NCI-H2196 treated with DMSO at 0.1 percent for 48 hours (cell line): ENCODE results near the gene INHBC.
A peak's percentile ranks its signal among the peaks of the same experiment; 100 is the strongest.

Experiments used
- DNase-seq: peaks from one replicate; lab custom pipeline; 2025; ENCODE audit not compliant: unreplicated experiment; lab: John Stamatoyannopoulos, UW

Gene INHBC

DNA sequence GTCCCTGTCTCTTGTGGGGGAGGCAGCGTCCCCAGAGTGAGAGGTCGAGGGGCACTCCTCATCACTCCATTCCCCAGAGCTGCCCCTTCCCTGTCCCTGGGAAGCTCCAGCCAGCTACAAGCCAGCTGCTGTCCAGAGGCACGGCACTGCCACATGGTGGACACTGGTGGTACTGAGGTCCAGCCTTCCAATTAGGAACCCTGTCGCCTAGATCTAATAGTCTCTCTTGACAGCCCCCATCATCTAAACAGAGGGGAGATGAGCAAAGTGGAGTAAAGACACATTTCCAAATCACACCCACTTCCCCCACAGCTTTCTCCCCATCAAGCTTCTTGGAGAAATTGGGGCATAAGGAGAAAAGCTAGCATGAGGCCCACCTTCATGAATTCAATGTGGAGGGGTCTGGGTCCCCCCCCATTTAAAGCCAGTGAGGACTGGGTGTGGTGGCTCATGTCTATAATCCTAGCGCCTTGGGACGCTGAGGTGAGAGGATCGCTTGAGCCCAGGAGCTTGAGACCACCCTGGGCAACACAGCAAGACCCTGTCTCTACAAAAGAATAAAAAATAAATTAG is 18.4 kb downstream of the INHBC start:
- peak; percentile 30 for DNase-seq

DNA sequence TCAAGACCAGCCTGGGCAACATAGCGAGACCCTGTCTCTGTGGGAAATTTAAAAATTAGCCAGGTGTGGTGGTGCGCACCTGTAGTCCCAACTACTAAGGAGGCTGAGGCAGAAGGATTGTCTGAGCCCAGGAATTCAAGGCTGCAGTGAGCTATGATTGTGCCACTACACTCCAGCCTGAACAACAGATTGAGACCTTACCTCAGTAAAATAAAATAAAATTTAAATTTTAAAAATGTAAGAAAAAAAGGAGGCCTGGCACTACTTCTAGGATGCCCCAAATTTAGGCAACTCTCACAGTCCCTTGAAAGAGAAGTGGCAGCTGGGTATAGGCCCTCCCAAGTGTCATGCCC is 19.6 kb downstream of the INHBC start:
- DNase-seq = no peak

DNA sequence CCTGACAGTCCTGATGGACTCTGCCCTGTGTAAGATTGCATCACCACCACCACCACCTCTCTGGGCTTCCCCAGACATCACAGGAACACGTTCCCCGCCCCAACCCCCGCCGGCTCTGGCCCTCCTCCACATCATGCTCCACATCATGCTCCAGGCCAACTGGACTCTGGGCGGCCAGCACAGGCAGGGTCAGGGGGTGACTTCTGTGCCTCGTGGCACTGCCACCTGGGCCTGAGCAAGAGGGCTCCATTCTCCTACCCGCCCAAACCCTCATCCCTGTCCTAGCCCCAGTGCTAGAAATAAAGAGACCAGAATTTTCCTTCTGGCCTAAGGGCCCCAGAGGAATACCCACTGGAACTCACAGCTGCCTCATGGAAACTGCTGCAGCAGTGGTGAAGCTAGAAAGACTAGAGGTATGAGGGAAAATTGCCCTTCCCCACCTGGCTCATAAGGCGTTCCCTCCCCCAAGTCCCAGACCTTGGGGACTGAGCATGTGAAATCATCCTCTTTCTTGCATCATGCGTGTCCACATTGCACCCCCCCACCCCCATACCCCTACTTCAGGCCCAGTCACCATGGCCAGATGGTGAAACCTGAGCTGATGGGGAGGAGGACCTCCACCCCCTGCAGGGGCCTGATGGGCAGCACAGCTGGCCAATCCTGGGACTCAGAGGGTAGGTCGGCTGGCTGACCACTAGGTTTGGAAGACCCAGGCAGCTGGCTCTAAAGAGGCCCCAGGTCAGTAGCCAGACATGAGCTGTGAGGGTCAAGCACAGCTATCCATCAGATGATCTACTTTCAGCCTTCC is 20.2 kb downstream of the INHBC start, which contains the start of gene INHBE:
INHBE (plus strand) TSS at position 742 of the 808 bp plus-strand sequence. CDS start 230 bp downstream, outside the sequence.
- DNase-seq = peak; percentile 51

DNA sequence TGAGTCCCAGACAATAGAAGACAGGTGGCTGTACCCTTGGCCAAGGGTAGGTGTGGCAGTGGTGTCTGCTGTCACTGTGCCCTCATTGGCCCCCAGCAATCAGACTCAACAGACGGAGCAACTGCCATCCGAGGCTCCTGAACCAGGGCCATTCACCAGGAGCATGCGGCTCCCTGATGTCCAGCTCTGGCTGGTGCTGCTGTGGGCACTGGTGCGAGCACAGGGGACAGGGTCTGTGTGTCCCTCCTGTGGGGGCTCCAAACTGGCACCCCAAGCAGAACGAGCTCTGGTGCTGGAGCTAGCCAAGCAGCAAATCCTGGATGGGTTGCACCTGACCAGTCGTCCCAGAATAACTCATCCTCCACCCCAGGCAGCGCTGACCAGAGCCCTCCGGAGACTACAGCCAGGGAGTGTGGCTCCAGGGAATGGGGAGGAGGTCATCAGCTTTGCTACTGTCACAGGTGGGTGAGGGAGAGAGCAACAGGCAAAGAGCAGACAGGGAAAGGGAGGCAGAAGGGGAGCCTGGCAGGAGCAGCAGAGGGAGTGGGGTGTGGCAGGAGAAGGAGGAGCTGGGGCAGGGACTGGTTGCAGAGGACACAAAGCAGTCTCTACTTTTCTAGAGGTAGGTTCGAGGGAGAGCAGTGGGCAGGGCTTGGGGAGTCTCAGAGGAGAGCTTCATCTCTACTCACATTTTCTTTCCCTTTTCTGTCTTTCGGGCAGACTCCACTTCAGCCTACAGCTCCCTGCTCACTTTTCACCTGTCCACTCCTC is 21.0 kb downstream of the INHBC start:
- no peak for DNase-seq

DNA sequence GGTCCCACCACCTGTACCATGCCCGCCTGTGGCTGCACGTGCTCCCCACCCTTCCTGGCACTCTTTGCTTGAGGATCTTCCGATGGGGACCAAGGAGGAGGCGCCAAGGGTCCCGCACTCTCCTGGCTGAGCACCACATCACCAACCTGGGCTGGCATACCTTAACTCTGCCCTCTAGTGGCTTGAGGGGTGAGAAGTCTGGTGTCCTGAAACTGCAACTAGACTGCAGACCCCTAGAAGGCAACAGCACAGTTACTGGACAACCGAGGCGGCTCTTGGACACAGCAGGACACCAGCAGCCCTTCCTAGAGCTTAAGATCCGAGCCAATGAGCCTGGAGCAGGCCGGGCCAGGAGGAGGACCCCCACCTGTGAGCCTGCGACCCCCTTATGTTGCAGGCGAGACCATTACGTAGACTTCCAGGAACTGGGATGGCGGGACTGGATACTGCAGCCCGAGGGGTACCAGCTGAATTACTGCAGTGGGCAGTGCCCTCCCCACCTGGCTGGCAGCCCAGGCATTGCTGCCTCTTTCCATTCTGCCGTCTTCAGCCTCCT is 21.6 kb downstream of the INHBC start:
- DNase-seq = no peak

DNA sequence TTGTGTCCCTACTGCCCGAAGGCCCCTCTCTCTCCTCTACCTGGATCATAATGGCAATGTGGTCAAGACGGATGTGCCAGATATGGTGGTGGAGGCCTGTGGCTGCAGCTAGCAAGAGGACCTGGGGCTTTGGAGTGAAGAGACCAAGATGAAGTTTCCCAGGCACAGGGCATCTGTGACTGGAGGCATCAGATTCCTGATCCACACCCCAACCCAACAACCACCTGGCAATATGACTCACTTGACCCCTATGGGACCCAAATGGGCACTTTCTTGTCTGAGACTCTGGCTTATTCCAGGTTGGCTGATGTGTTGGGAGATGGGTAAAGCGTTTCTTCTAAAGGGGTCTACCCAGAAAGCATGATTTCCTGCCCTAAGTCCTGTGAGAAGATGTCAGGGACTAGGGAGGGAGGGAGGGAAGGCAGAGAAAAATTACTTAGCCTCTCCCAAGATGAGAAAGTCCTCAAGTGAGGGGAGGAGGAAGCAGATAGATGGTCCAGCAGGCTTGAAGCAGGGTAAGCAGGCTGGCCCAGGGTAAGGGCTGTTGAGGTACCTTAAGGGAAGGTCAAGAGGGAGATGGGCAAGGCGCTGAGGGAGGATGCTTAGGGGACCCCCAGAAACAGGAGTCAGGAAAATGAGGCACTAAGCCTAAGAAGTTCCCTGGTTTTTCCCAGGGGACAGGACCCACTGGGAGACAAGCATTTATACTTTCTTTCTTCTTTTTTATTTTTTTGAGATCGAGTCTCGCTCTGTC is 22.3 kb downstream of the INHBC start:
- no peak for DNase-seq

DNA sequence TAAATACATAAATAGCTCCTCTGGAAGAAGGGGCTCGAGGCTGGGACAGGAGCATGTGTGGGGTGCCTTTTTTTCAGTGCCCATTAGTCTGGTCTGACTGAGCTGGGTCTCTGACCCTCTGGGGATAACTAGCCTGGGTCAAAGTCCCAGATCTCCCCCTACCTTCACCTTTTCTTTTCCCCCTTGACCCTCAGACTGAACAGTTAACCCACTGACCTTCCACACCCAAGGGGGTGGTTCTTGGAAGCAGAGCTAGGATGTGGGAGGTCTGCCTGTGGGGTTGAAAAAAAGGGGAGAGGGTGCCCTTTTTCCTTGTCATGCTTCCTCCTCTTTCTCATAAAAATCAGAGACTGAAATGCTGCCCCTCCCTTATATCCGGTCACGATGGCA is 24.1 kb downstream of the INHBC start:
- DNase-seq = no peak

DNA sequence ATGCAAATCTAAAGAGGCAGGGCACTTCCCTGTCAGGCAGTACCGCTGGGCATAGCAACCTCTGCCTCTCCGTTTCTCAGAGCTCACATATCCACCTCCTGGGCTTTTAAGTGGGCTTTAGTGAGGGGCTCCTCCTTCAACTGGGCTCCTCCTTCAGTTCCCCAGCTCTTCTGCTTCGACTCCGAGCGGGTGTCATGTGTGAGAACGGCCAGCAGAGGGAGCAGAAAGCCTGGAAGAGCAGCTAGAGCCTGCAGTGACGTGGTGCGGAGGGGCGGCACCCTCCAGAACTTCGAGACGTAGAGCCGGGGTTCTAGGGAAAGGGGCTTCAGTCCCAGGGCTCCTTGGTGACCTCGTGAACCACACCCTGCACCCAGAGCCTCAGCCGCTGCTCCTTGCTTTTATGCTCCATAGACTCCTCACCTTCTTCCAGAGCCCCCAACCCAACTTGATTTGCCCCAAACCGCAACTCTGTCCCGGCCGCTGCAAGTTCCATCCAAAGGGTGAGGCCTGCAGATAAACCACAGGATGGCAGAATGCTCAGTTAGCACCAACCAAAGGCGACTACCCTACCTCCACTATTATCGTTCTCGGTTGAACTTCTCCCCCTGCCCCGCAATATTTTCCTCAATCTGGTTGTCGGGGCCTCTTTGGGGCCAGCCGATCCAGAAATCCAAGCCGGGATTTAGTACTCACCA is 24.6 kb downstream of the INHBC start:
- peak; percentile 94 for DNase-seq

DNA sequence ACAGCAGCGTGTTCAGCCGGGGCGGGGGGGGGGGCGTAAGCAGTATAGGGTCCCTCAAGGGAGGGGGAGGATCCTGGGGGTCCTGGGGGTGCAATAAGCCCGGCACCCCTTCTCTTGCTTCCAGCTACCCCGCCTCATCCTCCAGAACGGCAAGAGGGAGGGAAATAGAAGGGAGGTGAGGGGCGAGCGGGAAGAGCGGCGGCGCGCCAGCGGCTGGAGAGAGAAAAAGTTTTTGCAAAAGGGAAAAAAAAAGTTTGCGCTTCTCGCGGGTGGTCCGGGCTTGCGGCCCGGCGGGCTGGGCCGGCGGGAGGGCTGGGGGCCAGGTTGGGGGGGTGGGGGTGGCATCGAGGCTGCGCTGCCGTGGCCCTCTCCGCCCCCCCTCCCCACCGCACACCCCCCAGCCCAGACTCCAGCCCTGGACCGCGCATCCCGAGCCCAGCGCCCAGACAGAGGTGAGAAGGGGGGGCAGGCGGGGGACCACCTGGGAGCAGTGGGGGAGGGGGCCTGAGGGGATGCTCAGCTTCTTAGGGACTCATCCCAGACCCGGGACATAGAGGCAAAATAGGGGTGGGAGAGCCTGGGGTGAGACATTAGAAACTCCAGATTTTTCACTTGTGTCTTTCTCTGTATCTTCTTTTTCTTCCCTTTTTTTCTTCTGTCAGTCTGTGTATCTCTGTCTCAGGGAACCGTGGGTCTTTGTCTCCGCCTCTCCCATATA is 25.3 kb downstream of the INHBC start, which contains the start of gene GLI1:
GLI1 (plus strand) TSS at position 36 of the 718 bp plus-strand sequence. CDS start 3,907 bp downstream, outside the sequence.
- no peak for DNase-seq

DNA sequence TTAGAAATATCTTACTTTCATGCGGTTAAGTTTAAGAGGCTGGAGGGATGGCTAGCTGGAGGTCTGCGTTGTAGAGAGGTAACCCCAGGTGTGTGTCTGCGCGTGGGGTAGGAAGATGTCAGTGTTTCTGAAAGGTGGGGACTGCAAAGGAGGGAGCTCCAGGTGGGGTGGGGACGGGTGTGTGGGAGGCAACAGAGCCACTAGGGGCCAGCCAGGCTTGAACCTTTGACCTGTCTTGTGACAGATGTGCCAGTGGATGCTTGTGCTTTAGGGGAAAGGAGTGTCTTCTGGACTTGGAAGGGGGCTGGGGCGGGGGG is 25.8 kb downstream of the INHBC start:
- DNase-seq = no peak

DNA sequence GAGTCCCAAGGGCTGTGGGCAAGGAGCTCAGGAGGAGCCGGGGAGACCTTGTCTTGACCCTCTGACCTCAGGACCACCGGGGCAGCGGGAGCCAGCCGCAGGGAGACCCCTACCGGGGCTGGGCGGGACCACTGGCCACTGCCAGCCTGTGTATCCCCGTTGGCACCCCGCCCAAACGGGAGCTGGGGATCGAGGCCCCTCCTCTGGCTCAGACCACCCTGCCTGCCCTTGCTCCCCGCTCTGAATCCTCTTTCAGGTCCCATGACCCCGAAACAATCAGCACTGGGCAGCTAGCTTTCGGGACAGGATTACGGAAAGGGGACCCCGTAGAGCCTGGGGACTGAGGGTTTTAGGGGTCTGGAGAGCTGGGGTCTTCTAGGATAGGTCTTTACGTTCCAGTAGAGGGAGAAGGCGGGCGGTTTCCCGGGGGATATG is 26.3 kb downstream of the INHBC start:
- DNase-seq = no peak

DNA sequence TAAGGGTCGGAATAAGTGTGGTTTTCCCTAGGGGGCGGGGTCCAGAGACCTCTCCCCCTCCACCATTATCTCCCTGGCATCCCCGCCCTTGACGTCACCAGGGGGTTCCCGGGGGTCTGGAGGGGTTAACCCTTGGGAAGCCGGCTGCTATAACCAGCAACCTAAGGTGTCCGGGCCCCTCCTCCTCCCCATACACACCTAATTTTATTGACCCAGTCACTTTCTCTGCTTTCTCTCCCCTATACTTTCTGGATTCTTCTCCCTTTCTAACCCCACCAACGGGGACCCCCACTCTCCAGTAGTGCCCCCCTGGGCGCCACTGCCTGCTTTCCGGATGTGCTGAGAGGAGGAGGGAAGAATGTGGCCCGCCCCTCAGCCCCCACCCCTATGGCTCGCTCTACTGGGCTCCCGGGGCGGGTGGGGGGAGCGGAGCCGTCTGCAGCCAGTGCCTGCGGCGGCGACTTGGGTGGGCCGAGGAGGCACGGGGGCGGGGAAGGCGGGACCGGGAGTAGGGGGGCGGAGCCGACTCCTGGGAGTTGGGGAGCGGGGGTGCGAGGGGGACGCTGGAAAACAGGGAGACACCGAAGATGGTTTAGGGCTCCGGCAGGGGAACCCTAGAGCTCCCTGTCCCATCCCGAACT is 26.8 kb downstream of the INHBC start:
- DNase-seq = no peak

DNA sequence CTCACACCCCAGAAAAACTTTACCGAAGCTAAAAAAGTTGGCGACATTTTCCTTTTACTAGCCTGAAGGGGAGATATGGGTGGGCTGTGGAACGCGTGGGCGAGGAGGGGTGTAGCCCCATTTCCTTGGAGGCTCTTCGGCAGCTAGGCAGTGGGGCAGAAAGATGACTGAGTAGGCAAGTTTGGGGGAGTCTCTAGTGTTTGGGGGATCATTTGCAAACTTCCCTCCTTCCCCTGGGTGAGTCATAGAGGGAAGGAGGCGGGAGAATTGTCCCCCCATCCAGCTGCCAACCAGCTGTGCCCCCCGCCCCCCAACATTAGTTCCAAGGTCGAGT is 27.3 kb downstream of the INHBC start:
- DNase-seq = no peak

DNA sequence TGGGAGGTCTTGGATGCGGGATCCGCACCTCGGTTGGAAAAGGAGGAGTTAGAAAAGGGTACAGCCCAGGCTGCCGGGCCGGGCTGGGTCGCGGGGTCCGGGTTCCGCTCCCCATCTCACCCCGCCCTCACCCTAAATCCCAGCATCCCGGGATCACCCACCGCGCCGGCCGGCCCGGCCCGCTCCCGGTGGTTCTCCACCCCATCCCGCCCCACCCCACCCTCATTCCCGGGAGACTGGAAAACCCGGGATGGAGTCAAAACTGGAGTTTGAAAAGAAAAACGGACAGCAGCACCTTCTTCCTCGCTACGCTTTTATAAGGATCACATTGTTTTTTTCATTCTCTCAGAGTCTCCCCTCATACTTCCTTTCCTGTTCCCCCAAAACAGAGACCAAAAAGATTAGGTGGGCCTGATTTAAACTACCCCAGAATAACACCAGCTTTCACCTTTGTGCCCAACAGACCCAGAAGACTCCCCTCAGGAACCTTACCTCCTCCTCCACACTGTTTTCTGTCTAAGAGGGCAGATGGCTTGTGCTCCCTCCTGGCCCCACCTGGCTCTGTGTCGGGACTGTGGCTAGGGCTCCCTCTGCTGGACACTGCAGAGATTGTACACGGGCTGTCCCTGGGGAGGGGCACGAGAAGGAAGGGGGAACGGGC is 27.8 kb downstream of the INHBC start:
- peak; percentile 87 for DNase-seq

DNA sequence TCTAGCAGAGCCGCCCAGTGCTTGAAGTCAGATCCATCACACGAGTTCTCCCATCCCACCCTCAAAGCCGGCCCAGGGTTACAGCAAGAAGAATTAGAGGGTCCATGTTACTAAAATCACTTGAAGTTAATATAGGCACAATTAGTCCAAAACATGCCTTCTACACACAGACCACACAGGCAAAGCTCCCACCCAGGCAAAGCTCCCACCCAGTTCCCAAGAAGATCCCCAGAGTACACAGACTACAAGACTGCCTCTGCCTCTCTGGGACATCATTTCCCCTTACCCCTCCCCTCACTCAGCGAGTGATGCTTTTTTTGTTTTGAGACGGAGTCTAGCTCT is 28.3 kb downstream of the INHBC start:
- DNase-seq = no peak

DNA sequence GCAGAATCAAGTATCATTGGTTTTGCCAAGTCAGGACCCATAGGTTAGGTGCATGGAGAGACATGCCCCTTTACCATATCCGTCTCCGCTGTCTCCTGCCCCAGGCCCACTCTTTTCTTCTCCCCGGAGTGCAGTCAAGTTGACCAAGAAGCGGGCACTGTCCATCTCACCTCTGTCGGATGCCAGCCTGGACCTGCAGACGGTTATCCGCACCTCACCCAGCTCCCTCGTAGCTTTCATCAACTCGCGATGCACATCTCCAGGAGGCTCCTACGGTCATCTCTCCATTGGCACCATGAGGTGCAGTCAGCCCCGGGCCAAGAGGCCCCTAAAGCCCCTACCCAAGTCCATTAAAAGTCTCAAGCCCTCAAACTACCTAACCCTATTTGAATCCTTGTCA is 30.0 kb downstream of the INHBC start:
- no peak for DNase-seq

DNA sequence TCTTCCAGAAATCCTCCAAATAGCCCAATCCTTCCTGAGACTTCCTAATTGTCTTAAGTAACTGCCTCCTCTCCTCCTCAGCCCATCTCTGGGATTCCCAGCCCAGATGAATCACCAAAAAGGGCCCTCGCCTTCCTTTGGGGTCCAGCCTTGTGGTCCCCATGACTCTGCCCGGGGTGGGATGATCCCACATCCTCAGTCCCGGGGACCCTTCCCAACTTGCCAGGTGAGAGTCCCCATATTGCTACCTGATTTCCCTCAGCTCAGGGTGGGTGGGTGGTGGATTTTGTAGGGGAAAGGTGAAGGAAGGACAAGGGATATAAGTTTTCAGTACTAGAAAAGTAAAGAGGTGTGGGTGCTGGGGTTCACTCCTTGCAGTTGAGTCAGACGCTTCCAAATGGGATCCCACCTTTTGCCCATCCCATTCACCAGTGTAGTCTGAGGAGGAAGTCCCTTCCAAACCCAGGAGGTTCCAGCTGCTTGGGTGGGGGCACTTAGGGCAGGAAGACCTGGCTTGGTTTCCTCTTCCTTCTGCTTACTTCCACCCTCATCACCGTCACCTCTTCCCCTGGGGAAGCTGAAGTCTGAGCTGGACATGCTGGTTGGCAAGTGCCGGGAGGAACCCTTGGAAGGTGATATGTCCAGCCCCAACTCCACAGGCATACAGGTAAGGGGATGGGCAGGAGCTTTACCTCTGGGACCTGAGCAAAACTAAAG is 30.6 kb downstream of the INHBC start:
- no peak for DNase-seq

DNA sequence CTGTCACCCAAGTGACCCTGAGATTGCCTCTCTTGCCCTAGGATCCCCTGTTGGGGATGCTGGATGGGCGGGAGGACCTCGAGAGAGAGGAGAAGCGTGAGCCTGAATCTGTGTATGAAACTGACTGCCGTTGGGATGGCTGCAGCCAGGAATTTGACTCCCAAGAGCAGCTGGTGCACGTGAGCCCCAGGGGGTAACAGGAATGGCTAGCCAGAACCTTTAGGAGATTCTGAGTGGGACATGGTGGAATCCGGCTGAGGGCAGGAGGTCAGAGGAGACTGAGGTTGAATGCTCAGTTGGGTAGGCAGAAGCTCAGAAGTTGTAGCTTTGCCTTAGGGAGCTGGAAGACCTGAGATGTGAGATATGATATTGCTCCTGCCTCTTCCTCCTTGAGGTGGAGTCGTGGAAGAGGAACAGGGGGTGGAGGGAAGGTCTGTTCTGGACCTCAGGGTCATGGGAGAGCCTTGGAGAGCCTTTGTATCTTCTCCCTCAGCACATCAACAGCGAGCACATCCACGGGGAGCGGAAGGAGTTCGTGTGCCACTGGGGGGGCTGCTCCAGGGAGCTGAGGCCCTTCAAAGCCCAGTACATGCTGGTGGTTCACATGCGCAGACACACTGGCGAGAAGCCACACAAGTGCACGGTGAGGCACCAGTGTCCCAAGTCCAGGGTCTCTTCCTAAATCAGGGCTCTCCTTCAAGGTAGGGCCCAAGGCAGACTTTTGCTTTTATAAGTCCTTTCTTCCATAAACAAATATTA is 31.3 kb downstream of the INHBC start:
- no peak for DNase-seq
